ENCODE data around the gene IGF2BP2. TPM values are rescaled to one million over a fixed set of nuclear protein-coding genes. Genes with fewer than 3 reads are reported as not detected.

Gene IGF2BP2
- total and polyA plus RNA-seq, 2 donors (not counting 1 experiment from before 2014, with no cell fraction given) = 0.01 TPM; not detected in 1

DNA sequence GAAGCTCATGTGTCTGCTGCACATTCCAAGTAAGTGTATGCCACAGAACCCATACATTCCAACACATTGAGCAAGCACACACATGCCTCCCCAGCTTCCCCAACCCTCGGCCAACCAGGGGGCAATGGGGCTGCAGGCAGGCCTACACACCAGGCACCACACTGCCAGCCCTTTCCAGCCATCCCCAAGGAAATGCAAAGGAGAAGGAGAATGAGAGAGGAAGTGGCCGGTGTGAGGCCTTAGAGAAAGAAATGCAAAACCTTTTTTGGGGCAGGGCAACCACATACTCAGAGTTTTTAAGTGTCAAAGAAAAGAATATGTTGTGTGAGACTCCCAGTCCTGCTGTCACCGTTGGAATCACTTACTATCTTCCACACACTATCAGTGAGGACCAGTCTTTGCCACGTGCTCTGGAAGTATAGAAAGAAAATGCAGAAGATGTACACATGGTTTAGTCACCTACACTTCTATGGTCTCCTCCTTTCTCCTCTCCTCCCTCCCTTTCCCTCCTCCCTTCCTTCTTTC lies 11.1 kb downstream of the IGF2BP2 start:
- Histone ChIP-seq H3K36me3 (replicated peaks in 1 of 2; ENCODE audit: control extremely low read depth in 1 of 2, control insufficient read depth in 1 of 2, extremely low read depth in 1 of 2, insufficient read depth in 2 of 2, low read length in 1 of 2) (no peaks in the 10 kb centered on the region), H3K79me2 (ENCODE audit: control insufficient read depth, insufficient read depth, low read length) (no peaks in the 10 kb centered on the region), H4K20me1 (ENCODE audit: control insufficient read depth, insufficient read depth, low read length, poor library complexity, severe bottlenecking) (no peaks in the 10 kb centered on the region), H3K9me3 (ENCODE audit: control extremely low read depth in 1 of 3, control insufficient read depth in 2 of 3, insufficient read depth in 1 of 3, low read length in 2 of 3) (no peaks in the 10 kb centered on the region), H3K27me3 (replicated peaks in 1 of 4; ENCODE audit: control extremely low read depth in 1 of 4, control insufficient read depth in 3 of 4, insufficient read depth in 4 of 4, low read length in 3 of 4) (peaks cover 0 to 5% (median 4%) of the 10 kb centered on the region in 4 experiments), H3K4me2 (replicated peaks; ENCODE audit: low read depth, low read length, poor library complexity, severe bottlenecking) (no peak overlapping the region), H3K4me1 (ENCODE audit: control insufficient read depth in 2 of 2, insufficient read depth in 2 of 2, low read length in 2 of 2) (no peaks in the 10 kb centered on the region), H3K27ac (ENCODE audit: low read length in 2 of 2) (no peak overlapping the region), H3K4me3 (ENCODE audit: control extremely low read depth in 1 of 5, extremely low read depth in 1 of 5, insufficient read depth in 1 of 5, low read depth in 2 of 5, low read length in 4 of 5) (no peak overlapping the region), H3K9ac (ENCODE audit: low read length) (no peak overlapping the region), H2AFZ (ENCODE audit: insufficient read depth, low read depth, low read length, poor library complexity, severe bottlenecking) (no peak overlapping the region)
- Mint-ChIP-seq H3K27ac (no peak overlapping the region), H3K9me3 (ENCODE audit: insufficient read depth) (no peaks in the 10 kb centered on the region), H3K4me1 (no peaks in the 10 kb centered on the region), H3K27me3 (peaks cover 26% of the 10 kb centered on the region), H3K4me3 (no peak overlapping the region)
- no peak for DNase-seq
- ATAC-seq (ENCODE audit: low read depth) = no peak
- no peak for TF ChIP-seq EZH2 (IDR thresholded peaks at IDR 0.05; ENCODE audit: borderline replicate concordance, insufficient read depth, low read depth, low read length, poor library complexity, severe bottlenecking)
- TF ChIP-seq, protein P1, sequence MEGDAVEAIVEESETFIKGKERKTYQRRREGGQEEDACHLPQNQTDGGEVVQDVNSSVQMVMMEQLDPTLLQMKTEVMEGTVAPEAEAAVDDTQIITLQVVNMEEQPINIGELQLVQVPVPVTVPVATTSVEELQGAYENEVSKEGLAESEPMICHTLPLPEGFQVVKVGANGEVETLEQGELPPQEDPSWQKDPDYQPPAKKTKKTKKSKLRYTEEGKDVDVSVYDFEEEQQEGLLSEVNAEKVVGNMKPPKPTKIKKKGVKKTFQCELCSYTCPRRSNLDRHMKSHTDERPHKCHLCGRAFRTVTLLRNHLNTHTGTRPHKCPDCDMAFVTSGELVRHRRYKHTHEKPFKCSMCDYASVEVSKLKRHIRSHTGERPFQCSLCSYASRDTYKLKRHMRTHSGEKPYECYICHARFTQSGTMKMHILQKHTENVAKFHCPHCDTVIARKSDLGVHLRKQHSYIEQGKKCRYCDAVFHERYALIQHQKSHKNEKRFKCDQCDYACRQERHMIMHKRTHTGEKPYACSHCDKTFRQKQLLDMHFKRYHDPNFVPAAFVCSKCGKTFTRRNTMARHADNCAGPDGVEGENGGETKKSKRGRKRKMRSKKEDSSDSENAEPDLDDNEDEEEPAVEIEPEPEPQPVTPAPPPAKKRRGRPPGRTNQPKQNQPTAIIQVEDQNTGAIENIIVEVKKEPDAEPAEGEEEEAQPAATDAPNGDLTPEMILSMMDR (IDR thresholded peaks at IDR 0.05) = no peak
- WGBS (ENCODE audit: insufficient coverage) = 60% methylated on average over 1 of the region's 4 CpGs
- POLR2A ChIA-PET = no interaction called here
- CTCF ChIA-PET = no interaction called here
- intact Hi-C loops (cut with micrococcal nuclease) = no loop called here

DNA sequence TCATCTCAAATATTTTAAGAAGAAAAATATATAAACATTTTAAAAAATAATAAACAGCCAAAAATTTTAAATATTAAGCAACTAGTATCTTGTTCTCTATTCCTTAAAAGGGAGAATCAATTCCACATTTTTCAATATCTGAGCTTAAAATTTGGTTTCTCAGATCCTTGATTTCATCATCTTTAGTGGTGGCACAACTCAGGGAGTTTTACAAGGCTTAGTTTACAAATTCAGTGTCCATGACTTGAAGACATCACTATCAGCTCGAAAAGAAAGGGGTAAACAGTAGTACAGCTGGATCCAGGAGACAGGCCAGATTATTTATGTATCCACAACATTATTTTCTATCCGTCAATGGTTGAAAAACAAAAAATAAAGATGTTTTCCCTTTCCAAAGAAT lies 11.6 kb downstream of the IGF2BP2 start:
- no peaks in the 10 kb centered on the region for H3K4me1 ChIP-seq (ENCODE audit: control insufficient read depth in 2 of 2, insufficient read depth in 2 of 2, low read length in 2 of 2)
- intact Hi-C loops (cut with micrococcal nuclease) = no loop called here
- no peak overlapping the region for H3K9ac ChIP-seq (ENCODE audit: low read length)
- no peaks in the 10 kb centered on the region for H3K4me1 Mint-ChIP-seq
- H3K27me3 ChIP-seq (replicated peaks in 1 of 4; ENCODE audit: control extremely low read depth in 1 of 4, control insufficient read depth in 3 of 4, insufficient read depth in 4 of 4, low read length in 3 of 4) = peaks cover 0 to 3% (median 2%) of the 10 kb centered on the region in 4 experiments
- H3K4me2 ChIP-seq (replicated peaks; ENCODE audit: low read depth, low read length, poor library complexity, severe bottlenecking) = no peak overlapping the region
- no CpG with 5 or more reads among the region's 2 CpGs for WGBS (ENCODE audit: insufficient coverage)
- H3K4me3 ChIP-seq (ENCODE audit: control extremely low read depth in 1 of 5, extremely low read depth in 1 of 5, insufficient read depth in 1 of 5, low read depth in 2 of 5, low read length in 4 of 5) = no peak overlapping the region
- no peaks in the 10 kb centered on the region for H3K9me3 Mint-ChIP-seq (ENCODE audit: insufficient read depth)
- no peaks in the 10 kb centered on the region for H4K20me1 ChIP-seq (ENCODE audit: control insufficient read depth, insufficient read depth, low read length, poor library complexity, severe bottlenecking)
- H3K4me3 Mint-ChIP-seq = no peak overlapping the region
- ChIA-PET CTCF (no interaction called here), POLR2A (no interaction called here)
- H3K79me2 ChIP-seq (ENCODE audit: control insufficient read depth, insufficient read depth, low read length) = no peaks in the 10 kb centered on the region
- H3K27ac ChIP-seq (ENCODE audit: low read length in 2 of 2) = no peak overlapping the region
- no peaks in the 10 kb centered on the region for H3K9me3 ChIP-seq (ENCODE audit: control extremely low read depth in 1 of 3, control insufficient read depth in 2 of 3, insufficient read depth in 1 of 3, low read length in 2 of 3)
- no peak for DNase-seq
- no peak for ATAC-seq (ENCODE audit: low read depth)
- no peak overlapping the region for H3K27ac Mint-ChIP-seq
- no peak overlapping the region for H2AFZ ChIP-seq (ENCODE audit: insufficient read depth, low read depth, low read length, poor library complexity, severe bottlenecking)
- H3K27me3 Mint-ChIP-seq = peaks cover 22% of the 10 kb centered on the region
- TF ChIP-seq, protein P1 (IDR thresholded peaks at IDR 0.05) = no peak
- TF ChIP-seq EZH2 (IDR thresholded peaks at IDR 0.05; ENCODE audit: borderline replicate concordance, insufficient read depth, low read depth, low read length, poor library complexity, severe bottlenecking) = no peak
- no peaks in the 10 kb centered on the region for H3K36me3 ChIP-seq (replicated peaks in 1 of 2; ENCODE audit: control extremely low read depth in 1 of 2, control insufficient read depth in 1 of 2, extremely low read depth in 1 of 2, insufficient read depth in 2 of 2, low read length in 1 of 2)
